ENCODE data around the gene LONRF2. TPM values are rescaled to one million over a fixed set of nuclear protein-coding genes. Genes with fewer than 3 reads are reported as not detected.
"Not testable (repeated sequence)": the region's sequence is repeated elsewhere in the genome, so short reads cannot be mapped to it uniquely, and the experiment has no call there.

LONRF2 gene
- total RNA-seq, 1 experiment from 2014 or later: 3.5 TPM

DNA sequence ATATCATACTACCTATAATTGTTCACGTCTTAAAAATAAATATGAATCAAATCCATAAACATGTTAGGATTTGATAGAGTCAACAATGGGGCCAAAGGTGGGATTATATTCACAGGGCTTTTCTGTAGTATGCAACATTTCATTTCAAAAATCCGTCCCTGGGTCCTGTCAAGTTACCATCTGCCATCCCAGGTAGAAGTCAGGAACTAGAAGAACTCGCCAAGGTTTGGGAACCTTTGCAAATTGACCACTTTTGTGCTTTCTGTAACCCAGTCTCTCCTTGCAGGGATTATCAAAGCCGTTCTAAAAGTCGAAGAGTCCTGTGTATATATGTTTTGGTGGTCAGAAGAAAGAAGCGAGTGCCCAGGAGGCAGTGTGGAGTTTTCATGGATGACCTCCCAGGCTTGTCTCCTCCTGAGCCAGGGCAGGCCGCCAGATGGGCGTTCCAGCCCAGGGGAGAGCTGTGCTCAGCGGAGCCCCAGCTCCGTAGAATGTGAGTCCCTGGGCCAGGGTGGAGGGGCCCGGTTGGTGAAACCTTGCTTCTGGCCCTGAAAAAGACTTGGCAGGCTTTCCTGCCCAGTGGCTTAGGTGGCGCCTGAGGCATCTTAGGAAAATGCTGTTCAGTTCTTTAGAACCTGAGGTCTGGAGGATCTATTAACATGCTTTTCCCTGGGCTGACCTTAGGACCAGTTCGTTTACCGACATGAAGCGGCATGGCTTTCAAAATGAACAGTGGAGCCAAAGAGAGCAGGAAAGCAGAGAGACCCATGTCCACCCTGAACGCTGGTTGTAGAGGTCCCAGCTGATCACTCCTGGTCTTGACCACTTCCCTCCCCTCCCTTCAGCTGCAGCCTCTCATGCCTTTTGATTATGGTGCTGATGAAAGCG lies 69.2 kb downstream of the LONRF2 start:
- POLR2A ChIA-PET (ENCODE audit: low non-redundant PET): no interaction called here
- intact Hi-C loops (cut with micrococcal nuclease; ENCODE audit: unreplicated experiment): no loop called here
- TF ChIP-seq EZH2 (IDR thresholded peaks at IDR 0.05; ENCODE audit: borderline replicate concordance, low read depth, low read length, poor library complexity, severe bottlenecking): no peak
- TF ChIP-seq, protein P1, sequence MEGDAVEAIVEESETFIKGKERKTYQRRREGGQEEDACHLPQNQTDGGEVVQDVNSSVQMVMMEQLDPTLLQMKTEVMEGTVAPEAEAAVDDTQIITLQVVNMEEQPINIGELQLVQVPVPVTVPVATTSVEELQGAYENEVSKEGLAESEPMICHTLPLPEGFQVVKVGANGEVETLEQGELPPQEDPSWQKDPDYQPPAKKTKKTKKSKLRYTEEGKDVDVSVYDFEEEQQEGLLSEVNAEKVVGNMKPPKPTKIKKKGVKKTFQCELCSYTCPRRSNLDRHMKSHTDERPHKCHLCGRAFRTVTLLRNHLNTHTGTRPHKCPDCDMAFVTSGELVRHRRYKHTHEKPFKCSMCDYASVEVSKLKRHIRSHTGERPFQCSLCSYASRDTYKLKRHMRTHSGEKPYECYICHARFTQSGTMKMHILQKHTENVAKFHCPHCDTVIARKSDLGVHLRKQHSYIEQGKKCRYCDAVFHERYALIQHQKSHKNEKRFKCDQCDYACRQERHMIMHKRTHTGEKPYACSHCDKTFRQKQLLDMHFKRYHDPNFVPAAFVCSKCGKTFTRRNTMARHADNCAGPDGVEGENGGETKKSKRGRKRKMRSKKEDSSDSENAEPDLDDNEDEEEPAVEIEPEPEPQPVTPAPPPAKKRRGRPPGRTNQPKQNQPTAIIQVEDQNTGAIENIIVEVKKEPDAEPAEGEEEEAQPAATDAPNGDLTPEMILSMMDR (conservative IDR thresholded peaks at IDR 0.05; ENCODE audit: low read depth, low read length): no peak

DNA sequence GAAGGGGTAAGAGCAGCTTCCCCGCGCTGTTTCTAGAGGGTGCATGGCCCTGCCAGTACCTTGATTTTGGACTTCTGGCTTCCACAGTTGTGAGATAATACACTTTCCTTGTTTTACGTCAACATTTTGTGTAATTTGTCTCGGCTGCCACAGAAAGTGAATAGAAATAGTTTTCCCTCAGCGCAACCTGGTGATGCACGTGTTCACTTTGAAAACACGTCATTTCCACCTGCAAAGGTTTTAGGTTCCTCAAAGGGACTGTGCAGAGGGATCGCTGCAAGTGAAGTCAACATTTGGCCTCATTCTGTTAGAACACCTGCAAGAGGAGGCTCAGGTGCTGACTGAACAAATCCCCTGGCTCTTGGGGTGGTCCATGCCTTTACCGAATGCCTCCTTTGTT lies 71.7 kb downstream of the LONRF2 start:
- no TSS peak for BruUV-seq (replicated peaks)
- no peaks in the 10 kb centered on the region for H3K9me3 ChIP-seq (ENCODE audit: low read depth, low read length, poor library complexity, severe bottlenecking)
- DNase-seq (ENCODE audit: low spot score): no peak
- intact Hi-C loops (cut with micrococcal nuclease; ENCODE audit: unreplicated experiment): no loop called here
- no peak for TF ChIP-seq EZH2 (IDR thresholded peaks at IDR 0.05; ENCODE audit: borderline replicate concordance, low read depth, low read length, poor library complexity, severe bottlenecking)
- TF ChIP-seq, protein P1 (conservative IDR thresholded peaks at IDR 0.05; ENCODE audit: low read depth, low read length): no peak
- H3K27me3 ChIP-seq (replicated peaks; ENCODE audit: insufficient read depth, low read depth, low read length, poor library complexity): no peaks in the 10 kb centered on the region
- no peaks in the 10 kb centered on the region for H3K36me3 ChIP-seq (ENCODE audit: insufficient read depth, low read length, poor library complexity, severe bottlenecking)
- no peaks in the 10 kb centered on the region for H3K4me1 ChIP-seq (ENCODE audit: insufficient read depth, low read length, poor library complexity, severe bottlenecking)
- ChIA-PET CTCF (no interaction called here), POLR2A (ENCODE audit: low non-redundant PET) (no interaction called here)
- no peak overlapping the region for H3K27ac ChIP-seq (ENCODE audit: low read depth, low read length, poor library complexity, severe bottlenecking)
- no peak overlapping the region for H3K4me3 ChIP-seq (ENCODE audit: low read depth, low read length, poor library complexity, severe bottlenecking)

More for the DNA sequence above, 69.2 kb downstream of the LONRF2 start:
- Histone ChIP-seq H3K9me3 (ENCODE audit: low read depth, low read length, poor library complexity, severe bottlenecking) (no peaks in the 10 kb centered on the region), H3K27me3 (replicated peaks; ENCODE audit: insufficient read depth, low read depth, low read length, poor library complexity) (no peaks in the 10 kb centered on the region), H3K4me1 (ENCODE audit: insufficient read depth, low read length, poor library complexity, severe bottlenecking) (no peaks in the 10 kb centered on the region), H3K27ac (ENCODE audit: low read depth, low read length, poor library complexity, severe bottlenecking) (no peak overlapping the region), H3K4me3 (ENCODE audit: low read depth, low read length, poor library complexity, severe bottlenecking) (no peak overlapping the region), H3K36me3 (ENCODE audit: insufficient read depth, low read length, poor library complexity, severe bottlenecking) (no peaks in the 10 kb centered on the region)
- DNase-seq (ENCODE audit: low spot score): no peak
- CTCF ChIA-PET: no interaction called here
- no TSS peak for BruUV-seq (replicated peaks)

DNA sequence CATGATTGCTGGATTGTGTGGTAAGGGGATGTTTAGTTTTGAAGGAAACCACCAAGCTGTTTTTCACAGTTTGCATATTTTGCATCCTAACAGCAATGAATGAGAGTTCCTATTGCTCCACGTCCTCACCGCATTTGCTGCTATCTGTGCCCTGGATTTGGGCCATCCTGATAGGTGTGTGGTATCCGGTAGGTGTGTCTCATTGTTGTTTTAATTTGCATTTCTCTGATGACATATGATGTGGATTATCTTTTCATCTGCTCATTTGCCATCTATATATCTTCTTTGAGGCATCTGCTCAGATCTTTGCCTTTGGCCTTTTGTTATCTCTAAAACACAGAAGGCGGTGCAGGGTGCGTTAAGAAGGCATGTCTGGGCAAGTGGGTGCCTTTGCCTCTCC lies 73.3 kb downstream of the LONRF2 start:
- Histone ChIP-seq H3K4me3 (ENCODE audit: low read depth, low read length, poor library complexity, severe bottlenecking) (no peak overlapping the region), H3K36me3 (ENCODE audit: insufficient read depth, low read length, poor library complexity, severe bottlenecking) (no peaks in the 10 kb centered on the region), H3K27ac (ENCODE audit: low read depth, low read length, poor library complexity, severe bottlenecking) (no peak overlapping the region), H3K4me1 (ENCODE audit: insufficient read depth, low read length, poor library complexity, severe bottlenecking) (no peaks in the 10 kb centered on the region), H3K9me3 (ENCODE audit: low read depth, low read length, poor library complexity, severe bottlenecking) (no peaks in the 10 kb centered on the region), H3K27me3 (replicated peaks; ENCODE audit: insufficient read depth, low read depth, low read length, poor library complexity) (no peaks in the 10 kb centered on the region)
- CTCF ChIA-PET: no interaction called here
- BruUV-seq (replicated peaks): no TSS peak
- no peak for DNase-seq (ENCODE audit: low spot score)
- POLR2A ChIA-PET (ENCODE audit: low non-redundant PET): no interaction called here
- no peak for TF ChIP-seq EZH2 (IDR thresholded peaks at IDR 0.05; ENCODE audit: borderline replicate concordance, low read depth, low read length, poor library complexity, severe bottlenecking)
- TF ChIP-seq, protein P1 (conservative IDR thresholded peaks at IDR 0.05; ENCODE audit: low read depth, low read length): no peak
- intact Hi-C loops (cut with micrococcal nuclease; ENCODE audit: unreplicated experiment): no loop called here

DNA sequence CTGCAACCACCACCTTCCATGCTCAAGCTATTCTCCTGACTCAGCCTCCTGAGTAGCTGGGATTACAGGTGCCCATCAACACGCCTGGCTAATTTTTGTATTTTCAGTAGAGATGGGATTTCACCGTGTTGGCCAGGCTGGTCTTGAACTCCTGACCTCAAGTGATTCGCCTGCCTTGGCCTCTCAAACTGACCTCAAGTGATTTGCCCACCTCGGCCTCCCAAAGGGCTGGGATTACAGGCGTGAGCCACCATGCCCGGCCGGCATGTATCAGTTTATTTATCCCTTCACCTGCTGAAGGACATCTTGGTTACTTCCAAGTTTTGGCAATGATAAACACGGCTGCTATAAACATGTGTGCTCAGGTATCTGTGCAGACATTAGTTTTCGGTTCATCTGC lies 73.7 kb downstream of the LONRF2 start:
- BruUV-seq (replicated peaks); CTCF ChIA-PET; DNase-seq (ENCODE audit: low spot score); H3K9me3 ChIP-seq (ENCODE audit: low read depth, low read length, poor library complexity, severe bottlenecking); H3K4me3 ChIP-seq (ENCODE audit: low read depth, low read length, poor library complexity, severe bottlenecking); H3K27ac ChIP-seq (ENCODE audit: low read depth, low read length, poor library complexity, severe bottlenecking); POLR2A ChIA-PET (ENCODE audit: low non-redundant PET); H3K27me3 ChIP-seq (replicated peaks; ENCODE audit: insufficient read depth, low read depth, low read length, poor library complexity); intact Hi-C loops (cut with micrococcal nuclease; ENCODE audit: unreplicated experiment); H3K4me1 ChIP-seq (ENCODE audit: insufficient read depth, low read length, poor library complexity, severe bottlenecking); H3K36me3 ChIP-seq (ENCODE audit: insufficient read depth, low read length, poor library complexity, severe bottlenecking): not testable (repeated sequence)
